HG02885 (cell line): ENCODE results near the gene FLT3LG.
"Not testable (repeated sequence)": the region's sequence is repeated elsewhere in the genome, so short reads cannot be mapped to it uniquely, and the experiment has no call there.

Source experiments
- ATAC-seq: cut with Tn5 transposase; IDR thresholded peaks from one replicate; pipeline ENCODE4 v1.9.1; 2021; ENCODE audit warnings: mild to moderate bottlenecking; ENCODE audit not compliant: unreplicated experiment, poor library complexity

Gene FLT3LG

DNA sequence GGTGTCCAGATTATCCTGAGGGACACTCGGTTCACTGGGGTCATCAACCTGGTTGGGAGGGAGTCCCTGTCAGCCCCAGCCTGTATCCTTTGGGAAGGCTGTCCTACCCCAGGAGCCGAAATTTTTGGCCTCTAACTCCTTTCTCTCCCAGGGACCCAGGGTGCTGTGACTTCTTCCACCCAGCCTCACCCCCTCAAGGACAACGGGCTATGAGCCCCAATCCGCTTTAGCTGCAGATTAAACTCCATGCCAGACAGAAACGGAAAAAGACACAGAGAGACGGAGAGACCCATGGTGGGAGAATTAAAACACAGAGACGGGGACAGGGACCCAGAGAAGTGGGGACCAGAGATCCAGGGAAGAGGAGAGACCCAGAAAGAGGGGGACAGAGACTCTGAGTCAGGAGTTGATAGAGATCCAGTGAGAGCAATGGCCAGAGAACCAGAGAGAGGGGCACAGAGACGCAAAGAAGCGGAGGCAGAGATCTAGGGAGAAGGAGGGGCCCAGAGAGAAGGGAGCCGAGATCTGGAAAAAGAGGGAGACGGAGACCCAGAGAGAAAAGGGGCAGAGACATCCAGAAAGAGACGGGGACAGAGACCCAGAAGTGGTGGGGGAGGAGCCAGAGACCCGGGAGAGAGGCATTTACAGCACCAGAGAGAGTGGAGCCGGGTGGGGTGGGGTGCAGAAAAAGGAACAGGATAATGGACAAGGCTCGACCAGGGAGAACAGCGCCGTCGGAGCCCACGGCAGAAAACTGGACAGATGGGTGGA is 33.4 kb upstream of the FLT3LG start:
- no peak for ATAC-seq

DNA sequence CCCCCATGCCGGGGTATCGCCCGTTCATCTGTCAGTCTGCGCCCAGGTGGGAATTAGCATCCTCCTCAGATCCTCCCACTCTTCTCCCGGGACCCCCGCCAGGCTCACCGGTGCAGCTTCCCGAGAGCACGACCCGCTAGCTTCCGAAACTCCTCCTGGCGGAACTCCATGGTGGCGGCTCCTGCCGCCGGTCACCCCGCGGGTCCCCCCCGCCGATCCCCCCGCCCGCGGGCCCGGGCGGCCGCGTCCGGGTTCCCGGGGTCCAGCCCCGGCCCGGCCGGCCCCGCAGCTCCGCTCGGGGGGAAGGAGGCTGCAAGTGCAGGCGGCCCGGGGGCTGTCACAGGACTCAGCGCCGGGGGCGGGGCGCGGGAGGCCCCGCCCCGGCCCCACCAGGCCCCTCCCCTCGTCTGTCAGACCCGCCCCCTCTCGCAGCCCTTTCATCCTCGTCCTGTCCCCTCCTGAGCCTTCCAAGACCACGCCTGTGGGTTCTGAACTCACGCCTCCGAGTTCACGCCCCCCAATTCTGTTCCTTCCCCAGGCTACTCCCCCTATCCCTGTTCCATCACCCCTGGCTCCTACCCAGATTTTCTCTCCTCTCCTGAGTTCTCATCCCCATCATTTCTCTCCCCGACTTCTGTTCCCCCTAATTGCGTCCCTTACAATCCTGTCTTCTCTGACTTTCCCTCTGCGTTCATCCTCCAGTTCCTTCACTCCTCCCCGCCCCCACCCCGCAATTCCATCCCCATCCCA is 32.6 kb upstream of the FLT3LG start, which contains the start of gene SLC17A7:
Gene SLC17A7, minus strand, starts transcription at position 318 of the 750 bp plus-strand sequence. Its CDS starts 148 bp downstream, at position 170.
- ATAC-seq, result no peak

DNA sequence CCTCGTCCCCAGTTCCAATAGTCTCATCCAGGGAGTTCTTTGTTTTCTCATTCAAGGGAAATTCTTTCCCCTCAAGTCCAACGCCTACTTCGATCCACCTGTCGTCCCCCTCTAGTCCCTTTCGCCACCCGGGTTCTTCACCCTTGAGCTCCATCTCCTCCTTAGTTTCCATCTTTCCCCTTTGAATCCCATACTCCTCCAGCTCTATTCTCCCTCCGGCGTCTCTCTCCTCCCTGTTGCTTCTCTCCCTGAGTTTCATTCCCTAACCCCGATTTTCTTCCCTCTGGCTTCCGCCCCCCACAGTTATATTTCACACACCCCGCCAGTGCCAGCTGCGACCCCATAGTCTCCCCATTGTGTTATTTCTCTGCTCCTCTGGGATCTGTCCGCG is 32.1 kb upstream of the FLT3LG start:
- no peak for ATAC-seq

DNA sequence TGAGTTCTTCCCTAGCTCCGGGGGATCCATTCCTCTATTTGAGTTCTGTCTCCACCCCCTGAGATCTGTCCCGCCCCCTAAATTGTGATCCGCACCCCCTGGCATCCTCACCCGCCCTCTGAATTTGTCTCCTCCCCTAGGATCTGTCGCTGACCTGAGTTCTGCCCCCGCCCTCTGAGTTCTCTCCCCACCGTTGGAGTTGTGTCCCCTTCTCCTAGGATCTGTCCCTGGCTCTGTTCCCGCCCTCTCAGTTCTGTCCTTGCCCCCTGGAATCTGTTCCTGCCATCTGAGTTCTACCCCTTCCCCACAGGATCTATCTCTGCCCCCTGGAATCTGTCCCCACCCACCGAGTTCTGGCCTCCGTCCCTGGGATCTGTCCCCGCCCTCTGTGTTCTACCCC is 31.7 kb upstream of the FLT3LG start:
- ATAC-seq, result no peak

GRCh38 chr19:49442771-49443365 is 31.1 kb upstream of the FLT3LG start:
- ATAC-seq, result peak; percentile 25

DNA sequence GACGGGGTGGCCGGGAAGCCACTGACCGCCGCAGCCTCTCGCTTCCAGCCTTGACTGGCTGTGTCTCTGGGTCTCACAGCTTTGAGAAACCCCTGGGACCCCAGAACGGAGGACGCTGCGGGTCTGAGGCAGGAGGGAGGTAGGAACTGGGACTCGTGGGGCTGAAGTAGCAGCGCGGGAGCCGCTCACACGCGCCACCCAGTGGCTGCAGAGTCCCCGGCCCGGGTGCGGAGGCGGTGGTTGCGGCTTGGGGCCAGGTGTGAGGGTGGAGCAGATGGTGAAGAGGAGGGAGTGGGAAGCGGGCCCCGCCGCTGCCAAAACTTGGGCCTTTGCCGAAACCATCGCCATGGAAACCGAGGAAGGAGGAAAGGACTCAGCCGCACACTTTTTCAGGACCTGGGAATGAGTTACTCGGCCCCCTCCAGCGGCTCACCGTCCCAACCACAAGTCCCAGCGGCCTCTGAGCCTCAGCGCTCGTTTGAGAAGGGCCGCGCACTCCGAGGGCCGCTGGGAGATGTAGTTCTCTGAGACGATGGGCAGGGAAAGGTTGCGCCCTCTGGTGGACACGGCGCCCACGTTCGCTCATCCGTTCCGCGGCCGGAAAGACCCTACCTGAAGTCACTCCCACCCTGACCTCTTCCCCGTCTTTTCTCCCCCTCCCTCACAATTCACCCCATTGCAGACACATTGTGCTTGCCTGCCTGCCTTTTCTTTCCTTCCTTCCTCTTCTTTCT is 30.5 kb upstream of the FLT3LG start:
- peak; percentile 84 for ATAC-seq

- ATAC-seq, result not testable (repeated sequence)
Measured at GRCh38 chr19:49444100-49444700, 29.8 kb upstream of the FLT3LG start.

GRCh38 chr19:49445997-49446396 is 28.0 kb upstream of the FLT3LG start:
- no peak for ATAC-seq

DNA sequence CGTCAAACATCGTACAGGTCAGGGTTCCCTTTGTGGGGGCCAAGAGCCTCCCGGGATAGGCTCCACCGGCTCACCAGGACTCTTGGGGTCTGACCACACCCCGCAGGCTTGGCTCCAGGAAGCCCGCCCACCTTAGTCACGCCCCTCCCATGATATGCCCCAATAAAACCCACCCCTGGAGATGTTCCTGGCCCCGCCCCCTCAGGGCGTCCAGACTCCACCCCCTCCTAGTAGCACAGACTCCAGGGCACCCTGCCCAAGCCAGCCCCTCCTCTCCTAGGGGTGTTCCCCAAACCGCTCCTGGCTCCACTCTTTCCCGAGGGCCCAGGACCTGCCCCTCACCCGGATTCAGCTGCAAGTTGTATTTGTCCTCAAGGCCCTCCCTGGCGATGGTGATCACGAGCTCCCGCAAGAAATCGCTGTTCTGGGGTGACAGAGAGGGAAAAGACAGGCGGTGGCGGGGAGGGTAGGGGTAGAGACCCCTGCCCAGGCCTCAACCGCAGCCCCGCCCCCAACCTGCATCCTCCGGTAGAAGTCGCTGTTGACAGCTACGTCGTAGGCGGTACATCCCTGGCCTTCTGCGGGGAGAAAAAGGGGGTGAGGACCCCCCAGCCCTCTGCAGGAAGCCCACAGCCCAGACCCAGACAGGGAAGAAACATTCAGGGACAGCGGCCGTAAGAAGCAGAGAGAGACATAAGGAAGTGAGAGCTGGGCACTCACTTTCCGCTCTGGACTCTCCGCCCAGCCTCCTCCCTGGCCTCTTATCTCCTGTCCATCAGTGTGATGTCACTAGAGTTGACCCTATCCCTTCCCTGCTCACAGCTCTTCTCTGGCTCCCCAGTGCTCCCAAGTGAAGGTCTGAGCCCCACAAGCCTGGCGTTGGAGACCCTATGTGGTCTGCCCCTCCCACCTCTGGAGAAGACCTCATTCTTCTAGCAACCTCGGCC is 26.3 kb upstream of the FLT3LG start:
- no peak for ATAC-seq

GRCh38 chr19:49448432-49448786 is 25.6 kb upstream of the FLT3LG start:
- ATAC-seq, result no peak

- no peak for ATAC-seq
Measured at GRCh38 chr19:49450405-49450804, 23.6 kb upstream of the FLT3LG start.

GRCh38 chr19:49451430-49452181 is 22.4 kb upstream of the FLT3LG start, which contains the start of gene PIH1D1:
TSS of gene PIH1D1 (minus strand) at chr19:49451814. CDS start at chr19:49451574, 240 bp downstream.
- ATAC-seq, result peak; percentile 61

DNA sequence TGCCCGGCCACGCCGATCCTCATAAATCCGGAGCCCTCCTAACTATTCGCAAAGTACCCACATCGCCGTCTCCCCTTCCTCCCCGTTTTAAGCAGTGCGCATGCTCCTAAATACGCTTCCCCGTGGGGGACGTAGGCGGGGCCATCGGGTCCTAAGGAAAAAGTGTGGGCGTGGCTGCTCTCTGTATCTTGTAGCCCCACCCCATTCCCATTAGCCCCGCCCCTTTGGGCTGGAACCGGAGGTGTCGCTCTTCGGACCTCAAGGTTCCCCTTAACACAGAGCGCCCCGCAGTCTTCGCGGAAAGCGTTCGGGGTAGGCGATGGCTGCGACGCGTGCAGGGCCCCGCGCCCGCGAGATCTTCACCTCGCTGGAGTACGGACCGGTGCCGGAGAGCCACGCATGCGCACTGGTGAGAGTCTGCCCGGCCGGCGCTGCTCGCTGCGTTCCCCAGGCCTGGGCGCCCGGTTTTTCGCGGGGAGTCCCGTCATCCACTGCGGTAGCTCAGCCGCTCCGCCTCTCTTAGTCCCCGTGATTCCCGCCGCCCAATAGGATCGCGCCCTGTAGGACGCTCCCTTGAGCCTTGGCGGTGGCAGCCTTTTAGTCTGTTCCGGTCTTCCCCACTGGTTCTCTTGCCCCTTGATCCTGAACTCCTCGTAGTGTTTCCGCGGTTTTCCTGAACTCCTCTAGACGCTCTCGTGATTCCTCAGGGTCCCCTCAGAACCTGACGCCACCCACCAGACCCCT is 20.8 kb upstream of the FLT3LG start, which contains the start of gene ALDH16A1:
Gene ALDH16A1, plus strand, starts transcription at position 213 of the 744 bp plus-strand sequence. Its CDS starts 107 bp downstream, at position 320.
- ATAC-seq, result peak; percentile 81

- no peak for ATAC-seq
Measured at GRCh38 chr19:49453757-49454240, 20.2 kb upstream of the FLT3LG start.

GRCh38 chr19:49455773-49456172 is 18.2 kb upstream of the FLT3LG start:
- no peak for ATAC-seq

DNA sequence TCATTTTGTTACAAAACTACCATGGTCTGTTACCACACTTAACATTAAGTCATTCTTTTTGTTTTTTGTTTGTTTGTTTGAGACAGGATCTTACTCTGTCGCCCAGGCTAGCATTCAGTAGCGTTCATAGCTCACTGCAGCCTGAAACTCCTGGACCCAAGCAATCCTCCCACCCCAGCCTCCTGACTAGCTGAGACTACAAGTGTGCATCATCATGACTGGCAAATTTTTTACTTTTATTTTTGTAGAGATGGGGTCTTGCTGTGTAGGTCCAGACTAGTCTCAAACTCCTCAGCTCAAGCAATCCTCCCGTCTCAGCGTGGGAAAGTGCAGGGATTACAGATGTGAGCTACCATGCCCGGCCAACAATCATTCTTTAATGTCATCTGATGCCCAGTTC is 17.7 kb upstream of the FLT3LG start:
- ATAC-seq, result no peak

DNA sequence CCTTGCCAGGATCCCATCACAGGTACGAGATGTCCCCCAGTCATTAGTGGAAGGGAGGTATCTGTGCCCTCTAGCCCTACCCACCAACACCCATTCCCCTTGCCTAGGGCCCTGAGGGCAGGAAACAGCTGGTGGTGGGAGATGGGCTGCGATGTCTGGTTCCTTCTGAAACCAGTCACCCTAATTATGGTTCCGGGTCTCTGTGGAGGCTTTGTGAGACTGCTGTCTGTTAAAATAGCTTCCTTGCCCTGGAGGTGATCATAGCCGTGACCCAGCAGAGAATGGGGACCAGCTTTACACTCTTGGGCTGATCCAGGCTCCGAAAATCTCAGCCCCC is 15.5 kb upstream of the FLT3LG start:
- no peak for ATAC-seq
